ENCODE measurements around the gene CEMIP.
"Not testable (repeated sequence)": the region's sequence is repeated elsewhere in the genome, so short reads cannot be mapped to it uniquely, and the experiment has no call there.

CEMIP gene

DNA sequence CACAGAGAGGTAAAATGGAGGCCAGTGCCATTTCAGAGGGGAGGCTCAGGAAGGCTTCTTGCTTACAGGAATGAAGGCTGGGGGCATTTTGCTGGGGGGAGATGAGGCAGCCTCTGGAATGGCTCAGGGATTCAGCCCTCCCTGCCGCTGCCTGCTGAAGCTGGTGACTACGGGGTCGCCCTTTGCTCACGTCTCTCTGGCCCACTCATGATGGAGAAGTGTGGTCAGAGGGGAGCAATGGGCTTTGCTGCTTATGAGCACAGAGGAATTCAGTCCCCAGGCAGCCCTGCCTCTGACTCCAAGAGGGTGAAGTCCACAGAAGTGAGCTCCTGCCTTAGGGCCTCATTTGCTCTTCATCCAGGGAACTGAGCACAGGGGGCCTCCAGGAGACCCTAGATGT, 170.6 kb downstream of the CEMIP start:
- TF ChIP-seq, protein P1, sequence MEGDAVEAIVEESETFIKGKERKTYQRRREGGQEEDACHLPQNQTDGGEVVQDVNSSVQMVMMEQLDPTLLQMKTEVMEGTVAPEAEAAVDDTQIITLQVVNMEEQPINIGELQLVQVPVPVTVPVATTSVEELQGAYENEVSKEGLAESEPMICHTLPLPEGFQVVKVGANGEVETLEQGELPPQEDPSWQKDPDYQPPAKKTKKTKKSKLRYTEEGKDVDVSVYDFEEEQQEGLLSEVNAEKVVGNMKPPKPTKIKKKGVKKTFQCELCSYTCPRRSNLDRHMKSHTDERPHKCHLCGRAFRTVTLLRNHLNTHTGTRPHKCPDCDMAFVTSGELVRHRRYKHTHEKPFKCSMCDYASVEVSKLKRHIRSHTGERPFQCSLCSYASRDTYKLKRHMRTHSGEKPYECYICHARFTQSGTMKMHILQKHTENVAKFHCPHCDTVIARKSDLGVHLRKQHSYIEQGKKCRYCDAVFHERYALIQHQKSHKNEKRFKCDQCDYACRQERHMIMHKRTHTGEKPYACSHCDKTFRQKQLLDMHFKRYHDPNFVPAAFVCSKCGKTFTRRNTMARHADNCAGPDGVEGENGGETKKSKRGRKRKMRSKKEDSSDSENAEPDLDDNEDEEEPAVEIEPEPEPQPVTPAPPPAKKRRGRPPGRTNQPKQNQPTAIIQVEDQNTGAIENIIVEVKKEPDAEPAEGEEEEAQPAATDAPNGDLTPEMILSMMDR (conservative IDR thresholded peaks at IDR 0.05; ENCODE audit: control insufficient read depth, insufficient read depth, low read depth, low read length), result no peak
- no peak for DNase-seq (ENCODE audit: low read depth)

DNA sequence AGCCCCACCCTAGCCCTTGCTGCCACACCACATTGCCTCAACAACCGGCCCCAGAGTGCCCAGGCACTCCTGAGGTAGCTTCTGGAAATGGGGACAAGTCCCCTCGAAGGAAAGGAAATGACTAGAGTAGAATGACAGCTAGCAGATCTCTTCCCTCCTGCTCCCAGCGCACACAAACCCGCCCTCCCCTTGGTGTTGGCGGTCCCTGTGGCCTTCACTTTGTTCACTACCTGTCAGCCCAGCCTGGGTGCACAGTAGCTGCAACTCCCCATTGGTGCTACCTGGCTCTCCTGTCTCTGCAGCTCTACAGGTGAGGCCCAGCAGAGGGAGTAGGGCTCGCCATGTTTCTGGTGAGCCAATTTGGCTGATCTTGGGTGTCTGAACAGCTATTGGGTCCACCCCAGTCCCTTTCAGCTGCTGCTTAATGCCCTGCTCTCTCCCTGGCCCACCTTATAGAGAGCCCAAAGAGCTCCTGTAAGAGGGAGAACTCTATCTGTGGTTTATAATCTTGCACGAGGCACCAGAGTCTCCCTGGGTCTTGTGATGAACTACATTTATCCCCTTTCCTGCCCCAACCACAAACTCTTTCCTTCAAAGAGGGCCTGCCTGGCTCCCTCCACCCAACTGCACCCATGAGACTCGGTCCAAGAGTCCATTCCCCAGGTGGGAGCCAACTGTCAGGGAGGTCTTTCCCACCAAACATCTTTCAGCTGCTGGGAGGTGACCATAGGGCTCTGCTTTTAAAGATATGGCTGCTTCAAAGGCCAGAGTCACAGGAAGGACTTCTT, 171.3 kb downstream of the CEMIP start:
- no peak for DNase-seq (ENCODE audit: low read depth)

More for the DNA sequence above, 170.6 kb downstream of the CEMIP start:
- no peak overlapping the region for H3K4me3 ChIP-seq (ENCODE audit: control insufficient read depth, low read depth, low read length)

DNA sequence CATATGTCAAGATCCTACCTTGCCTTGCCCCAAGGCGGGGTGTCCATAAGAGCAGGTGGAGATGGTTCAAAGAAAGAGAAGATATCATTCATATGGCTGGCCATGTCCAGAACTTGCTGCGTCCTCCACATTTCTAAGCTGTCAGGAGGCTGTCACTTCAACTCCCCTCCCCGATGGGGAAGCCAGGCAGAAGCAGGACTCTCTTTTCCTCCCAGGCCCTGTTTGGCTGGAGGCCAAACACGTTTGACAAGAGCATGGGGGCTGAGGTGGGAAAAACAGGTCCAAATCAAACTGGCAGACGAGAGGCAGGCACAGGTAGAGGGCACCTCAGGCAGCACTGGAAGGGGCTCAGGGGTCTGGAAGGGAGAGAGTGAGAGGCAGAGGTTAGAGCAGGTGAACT, 172.8 kb downstream of the CEMIP start:
- H3K4me3 ChIP-seq (ENCODE audit: control insufficient read depth, low read depth, low read length), result no peak overlapping the region
- DNase-seq (ENCODE audit: low read depth), result no peak
- TF ChIP-seq, protein P1 (conservative IDR thresholded peaks at IDR 0.05; ENCODE audit: control insufficient read depth, insufficient read depth, low read depth, low read length), result no peak

More for the DNA sequence above, 171.3 kb downstream of the CEMIP start:
- H3K4me3 ChIP-seq (ENCODE audit: control insufficient read depth, low read depth, low read length), result no peak overlapping the region
- TF ChIP-seq, protein P1 (conservative IDR thresholded peaks at IDR 0.05; ENCODE audit: control insufficient read depth, insufficient read depth, low read depth, low read length), result no peak

GRCh38 chr15:80953001-80953952, 174.1 kb downstream of the CEMIP start:
- H3K4me3 ChIP-seq (ENCODE audit: control insufficient read depth, low read depth, low read length), result no peak overlapping the region
- DNase-seq (ENCODE audit: low read depth), result no peak
- TF ChIP-seq, protein P1 (conservative IDR thresholded peaks at IDR 0.05; ENCODE audit: control insufficient read depth, insufficient read depth, low read depth, low read length), result no peak

DNA sequence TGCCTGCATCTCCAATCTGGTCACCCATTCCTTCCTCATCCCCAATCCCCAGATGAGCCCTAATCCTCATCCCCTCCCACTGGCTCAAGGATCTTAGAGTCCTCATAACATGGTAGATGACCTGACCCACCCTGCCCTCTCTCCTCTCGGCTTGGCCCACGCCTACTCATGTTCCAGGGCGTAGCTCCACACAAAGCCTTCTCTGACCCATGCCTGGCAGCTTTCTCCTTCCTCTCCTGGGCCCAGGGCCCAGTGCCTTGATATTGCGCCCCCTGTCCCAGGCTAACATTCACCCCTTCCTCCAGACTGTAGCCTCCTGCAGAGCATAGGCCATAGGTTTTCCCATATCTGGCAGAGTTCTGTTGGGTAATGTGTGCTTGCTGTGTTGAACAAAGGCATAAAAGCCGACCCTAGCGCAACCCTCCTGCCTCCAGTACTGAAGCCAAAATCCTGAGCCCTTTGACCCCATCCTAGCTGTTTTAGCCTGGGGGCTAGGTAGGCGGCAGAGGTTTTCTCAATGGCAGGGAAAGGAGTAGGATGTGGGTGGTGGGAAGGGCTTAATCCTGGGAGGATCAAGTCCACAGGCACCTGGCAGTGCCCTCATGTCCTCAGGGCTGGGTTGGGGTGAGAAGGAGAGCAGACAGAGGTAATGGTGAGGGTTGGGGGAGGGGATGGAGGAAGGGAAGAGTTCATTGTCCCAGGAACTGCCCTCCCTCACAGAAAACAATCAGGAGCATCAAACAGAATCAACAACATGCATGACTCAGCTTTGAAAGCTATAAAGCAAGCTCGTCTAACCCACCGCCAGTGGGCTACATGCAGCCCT, 175.0 kb downstream of the CEMIP start:
- no peak overlapping the region for H3K4me3 ChIP-seq (ENCODE audit: control insufficient read depth, low read depth, low read length)
- DNase-seq (ENCODE audit: low read depth), result no peak
- TF ChIP-seq, protein P1 (conservative IDR thresholded peaks at IDR 0.05; ENCODE audit: control insufficient read depth, insufficient read depth, low read depth, low read length), result no peak

GRCh38 chr15:80955571-80956452, 176.6 kb downstream of the CEMIP start:
- H3K4me3 ChIP-seq (ENCODE audit: control insufficient read depth, low read depth, low read length), result not testable (repeated sequence)
- peak; percentile 95 for DNase-seq (ENCODE audit: low read depth)
